ENCODE measurements around the gene CROCC2.

Gene CROCC2

DNA sequence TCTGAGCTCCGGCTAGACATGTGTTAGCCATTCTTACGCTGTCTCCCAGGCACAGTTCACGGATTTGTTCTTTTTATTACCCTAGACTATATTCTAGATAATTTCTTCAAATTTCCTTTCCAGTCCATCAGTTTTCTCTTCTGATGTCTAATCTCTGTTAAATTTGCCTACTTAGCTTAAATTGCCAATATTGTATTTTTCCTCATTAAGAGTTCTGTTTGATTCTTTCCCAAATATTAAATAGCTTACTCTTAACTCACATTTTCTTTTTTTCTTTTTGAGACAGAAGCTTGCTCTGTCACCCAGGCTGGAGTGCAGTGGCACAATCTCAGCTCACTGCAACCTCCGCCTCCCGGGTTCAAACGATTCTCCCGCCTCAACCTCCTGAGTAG is 21.2 kb downstream of the CROCC2 start:
- H3K36me3 ChIP-seq (ENCODE audit: control insufficient read depth, insufficient read depth, low read length): no peaks in the 10 kb centered on the region
- no peak overlapping the region for H3K27ac ChIP-seq (ENCODE audit: low read depth, low read length)
- H3K4me1 ChIP-seq (ENCODE audit: control insufficient read depth, insufficient read depth, low read length): no peaks in the 10 kb centered on the region
- no peak overlapping the region for H3K4me3 ChIP-seq (ENCODE audit: low read depth, low read length)
- no peaks in the 10 kb centered on the region for H3K9me3 ChIP-seq (ENCODE audit: control insufficient read depth, insufficient read depth, low read length)
- no peaks in the 10 kb centered on the region for H3K27me3 ChIP-seq (ENCODE audit: control insufficient read depth, insufficient read depth, low read length)
- no peak overlapping the region for H3K9ac ChIP-seq (ENCODE audit: low read depth, low read length)

DNA sequence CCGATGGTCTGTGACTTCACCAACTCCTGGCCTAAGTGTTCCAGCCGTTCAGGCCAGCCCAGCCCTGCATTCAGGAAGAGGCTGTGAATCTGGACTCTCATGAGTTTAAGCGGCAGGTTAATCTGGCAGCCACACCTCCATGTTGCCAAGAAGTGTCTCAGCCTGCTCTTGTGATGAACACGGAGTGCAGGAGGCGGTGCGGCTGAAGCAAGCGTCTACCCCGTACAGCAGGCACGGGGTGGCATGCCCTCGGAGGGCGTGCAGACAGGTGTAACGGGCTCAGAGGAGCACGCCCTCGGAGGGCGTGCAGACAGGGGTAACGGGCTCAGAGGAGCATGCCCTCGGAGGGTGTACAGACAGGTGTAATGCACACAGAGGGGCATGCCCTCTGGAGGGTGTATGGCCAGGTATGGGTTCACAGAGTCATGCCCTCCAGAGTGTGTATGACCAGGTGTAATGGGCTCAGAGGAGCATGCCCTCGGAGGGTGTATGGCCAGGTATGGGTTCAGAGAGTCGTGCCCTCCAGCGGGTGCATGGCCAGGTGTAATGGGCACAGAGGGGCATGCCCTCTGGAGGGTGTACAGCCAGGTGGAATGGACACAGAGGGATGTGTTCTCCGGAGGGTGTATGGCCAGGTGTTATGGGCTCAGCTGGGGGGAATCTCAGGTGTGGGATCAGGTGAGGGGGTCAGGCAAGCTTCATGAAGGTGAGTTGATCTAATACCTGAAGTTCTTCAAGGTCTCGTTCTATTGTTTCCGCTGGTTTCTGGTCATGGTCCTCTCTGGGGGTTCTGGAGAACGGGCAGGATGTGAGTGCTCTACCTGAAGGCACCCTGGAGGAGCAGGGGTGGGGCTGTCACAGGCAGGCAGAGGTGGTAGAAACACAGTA is 22.6 kb downstream of the CROCC2 start:
- no peaks in the 10 kb centered on the region for H3K9me3 ChIP-seq (ENCODE audit: control insufficient read depth, insufficient read depth, low read length)
- no peak overlapping the region for H3K9ac ChIP-seq (ENCODE audit: low read depth, low read length)
- no peaks in the 10 kb centered on the region for H3K27me3 ChIP-seq (ENCODE audit: control insufficient read depth, insufficient read depth, low read length)
- no peak overlapping the region for H3K27ac ChIP-seq (ENCODE audit: low read depth, low read length)
- no peak overlapping the region for H3K4me3 ChIP-seq (ENCODE audit: low read depth, low read length)
- H3K36me3 ChIP-seq (ENCODE audit: control insufficient read depth, insufficient read depth, low read length): no peaks in the 10 kb centered on the region
- H3K4me1 ChIP-seq (ENCODE audit: control insufficient read depth, insufficient read depth, low read length): no peaks in the 10 kb centered on the region

GRCh38 chr2:240929364-240930095 is 23.4 kb downstream of the CROCC2 start:
- H3K9ac ChIP-seq (ENCODE audit: low read depth, low read length): no peak overlapping the region
- H3K27ac ChIP-seq (ENCODE audit: low read depth, low read length): no peak overlapping the region
- H3K27me3 ChIP-seq (ENCODE audit: control insufficient read depth, insufficient read depth, low read length): no peaks in the 10 kb centered on the region
- no peaks in the 10 kb centered on the region for H3K9me3 ChIP-seq (ENCODE audit: control insufficient read depth, insufficient read depth, low read length)
- no peak overlapping the region for H3K4me3 ChIP-seq (ENCODE audit: low read depth, low read length)
- H3K36me3 ChIP-seq (ENCODE audit: control insufficient read depth, insufficient read depth, low read length): no peaks in the 10 kb centered on the region
- H3K4me1 ChIP-seq (ENCODE audit: control insufficient read depth, insufficient read depth, low read length): no peaks in the 10 kb centered on the region

GRCh38 chr2:240930096-240930630 is 24.0 kb downstream of the CROCC2 start:
- Histone ChIP-seq H3K9me3 (ENCODE audit: control insufficient read depth, insufficient read depth, low read length) (no peaks in the 10 kb centered on the region), H3K4me3 (ENCODE audit: low read depth, low read length) (no peak overlapping the region), H3K27me3 (ENCODE audit: control insufficient read depth, insufficient read depth, low read length) (no peaks in the 10 kb centered on the region), H3K27ac (ENCODE audit: low read depth, low read length) (no peak overlapping the region), H3K4me1 (ENCODE audit: control insufficient read depth, insufficient read depth, low read length) (no peaks in the 10 kb centered on the region), H3K36me3 (ENCODE audit: control insufficient read depth, insufficient read depth, low read length) (no peaks in the 10 kb centered on the region), H3K9ac (ENCODE audit: low read depth, low read length) (no peak overlapping the region)

DNA sequence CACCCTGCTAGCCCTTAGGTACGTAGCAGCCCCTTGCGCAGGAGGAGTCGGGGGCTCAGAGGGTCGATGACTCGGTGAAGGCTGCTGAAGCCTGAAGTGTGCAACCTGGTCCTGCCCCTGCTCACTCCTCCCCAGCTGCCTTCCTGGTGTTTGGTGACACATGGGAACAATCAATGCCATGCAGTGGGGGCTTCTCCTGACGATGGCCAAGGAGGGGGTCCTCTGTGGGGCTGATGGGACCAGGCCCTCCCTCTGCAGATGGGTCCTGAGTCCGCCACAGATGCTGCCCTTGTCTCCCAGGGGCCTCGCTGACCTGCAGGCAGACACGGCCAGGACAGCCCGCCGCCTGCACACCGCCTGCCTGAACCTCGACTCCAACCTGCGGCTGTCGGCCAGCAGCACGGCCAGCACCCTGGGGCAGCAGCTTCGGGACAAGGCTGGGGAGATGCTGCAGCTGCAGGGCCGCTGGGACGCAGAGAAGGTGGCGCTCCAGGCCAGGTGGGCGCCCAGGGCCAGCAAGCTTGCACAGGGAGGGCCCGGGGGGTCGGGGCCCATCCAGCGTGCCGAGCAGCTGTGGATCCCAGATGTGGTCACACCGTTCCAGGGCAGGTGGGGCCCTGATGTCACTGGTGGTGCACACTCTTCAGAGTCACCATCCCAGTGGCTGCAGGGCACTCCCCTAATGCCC is 24.6 kb downstream of the CROCC2 start:
- Histone ChIP-seq H3K27me3 (ENCODE audit: control insufficient read depth, insufficient read depth, low read length) (no peaks in the 10 kb centered on the region), H3K4me1 (ENCODE audit: control insufficient read depth, insufficient read depth, low read length) (no peaks in the 10 kb centered on the region), H3K36me3 (ENCODE audit: control insufficient read depth, insufficient read depth, low read length) (no peaks in the 10 kb centered on the region), H3K4me3 (ENCODE audit: low read depth, low read length) (no peak overlapping the region), H3K9ac (ENCODE audit: low read depth, low read length) (no peak overlapping the region), H3K27ac (ENCODE audit: low read depth, low read length) (no peak overlapping the region), H3K9me3 (ENCODE audit: control insufficient read depth, insufficient read depth, low read length) (no peaks in the 10 kb centered on the region)

GRCh38 chr2:240931319-240931949 is 25.3 kb downstream of the CROCC2 start:
- H3K4me3 ChIP-seq (ENCODE audit: low read depth, low read length): no peak overlapping the region
- no peak overlapping the region for H3K27ac ChIP-seq (ENCODE audit: low read depth, low read length)
- no peaks in the 10 kb centered on the region for H3K27me3 ChIP-seq (ENCODE audit: control insufficient read depth, insufficient read depth, low read length)
- no peak overlapping the region for H3K9ac ChIP-seq (ENCODE audit: low read depth, low read length)
- H3K9me3 ChIP-seq (ENCODE audit: control insufficient read depth, insufficient read depth, low read length): no peaks in the 10 kb centered on the region
- no peaks in the 10 kb centered on the region for H3K4me1 ChIP-seq (ENCODE audit: control insufficient read depth, insufficient read depth, low read length)
- H3K36me3 ChIP-seq (ENCODE audit: control insufficient read depth, insufficient read depth, low read length): no peaks in the 10 kb centered on the region

- Histone ChIP-seq H3K27me3 (ENCODE audit: control insufficient read depth, insufficient read depth, low read length) (no peaks in the 10 kb centered on the region), H3K27ac (ENCODE audit: low read depth, low read length) (no peak overlapping the region), H3K36me3 (ENCODE audit: control insufficient read depth, insufficient read depth, low read length) (no peaks in the 10 kb centered on the region), H3K9ac (ENCODE audit: low read depth, low read length) (no peak overlapping the region), H3K9me3 (ENCODE audit: control insufficient read depth, insufficient read depth, low read length) (no peaks in the 10 kb centered on the region), H3K4me3 (ENCODE audit: low read depth, low read length) (no peak overlapping the region), H3K4me1 (ENCODE audit: control insufficient read depth, insufficient read depth, low read length) (no peaks in the 10 kb centered on the region)
Measured at GRCh38 chr2:240932001-240932723, 26.0 kb downstream of the CROCC2 start.

GRCh38 chr2:240932724-240933047 is 26.6 kb downstream of the CROCC2 start:
- Histone ChIP-seq H3K4me3 (ENCODE audit: low read depth, low read length) (no peak overlapping the region), H3K9me3 (ENCODE audit: control insufficient read depth, insufficient read depth, low read length) (no peaks in the 10 kb centered on the region), H3K27me3 (ENCODE audit: control insufficient read depth, insufficient read depth, low read length) (no peaks in the 10 kb centered on the region), H3K36me3 (ENCODE audit: control insufficient read depth, insufficient read depth, low read length) (no peaks in the 10 kb centered on the region), H3K9ac (ENCODE audit: low read depth, low read length) (no peak overlapping the region), H3K27ac (ENCODE audit: low read depth, low read length) (no peak overlapping the region), H3K4me1 (ENCODE audit: control insufficient read depth, insufficient read depth, low read length) (no peaks in the 10 kb centered on the region)

- no peak overlapping the region for H3K27ac ChIP-seq (ENCODE audit: low read depth, low read length)
- no peaks in the 10 kb centered on the region for H3K36me3 ChIP-seq (ENCODE audit: control insufficient read depth, insufficient read depth, low read length)
- no peaks in the 10 kb centered on the region for H3K27me3 ChIP-seq (ENCODE audit: control insufficient read depth, insufficient read depth, low read length)
- H3K9ac ChIP-seq (ENCODE audit: low read depth, low read length): no peak overlapping the region
- no peak overlapping the region for H3K4me3 ChIP-seq (ENCODE audit: low read depth, low read length)
- no peaks in the 10 kb centered on the region for H3K4me1 ChIP-seq (ENCODE audit: control insufficient read depth, insufficient read depth, low read length)
- H3K9me3 ChIP-seq (ENCODE audit: control insufficient read depth, insufficient read depth, low read length): no peaks in the 10 kb centered on the region
Measured at GRCh38 chr2:240933048-240933965, 27.2 kb downstream of the CROCC2 start.
